ENCODE data around the gene RPP30.
"Not testable (repeated sequence)": the region's sequence is repeated elsewhere in the genome, so short reads cannot be mapped to it uniquely, and the experiment has no call there.

Gene RPP30

GRCh38 chr10:90917238-90917967, 45.6 kb downstream of the RPP30 start:
- no peak for DNase-seq (ENCODE audit: low read depth in 2 of 2)

- DNase-seq (ENCODE audit: low read depth in 2 of 2): no peak
These were observed 46.2 kb downstream of the RPP30 start for GRCh38 chr10:90917968-90918318.

GRCh38 chr10:90919683-90920574, 48.2 kb downstream of the RPP30 start:
- no peak for DNase-seq (ENCODE audit: low read depth in 2 of 2)

- no peak for DNase-seq (ENCODE audit: low read depth in 2 of 2)
These were observed 49.4 kb downstream of the RPP30 start, which contains the start of gene ANKRD1 for GRCh38 chr10:90920986-90921666. Gene ANKRD1 (minus strand): TSS chr10:90921087. CDS start chr10:90921027, 60 bp downstream.

- DNase-seq (ENCODE audit: low read depth in 2 of 2): no peak
These were observed 50.1 kb downstream of the RPP30 start for GRCh38 chr10:90921906-90922305.

- DNase-seq (ENCODE audit: low read depth in 2 of 2): no peak
These were observed 51.4 kb downstream of the RPP30 start for GRCh38 chr10:90923111-90923731.

GRCh38 chr10:90924552-90924951, 52.8 kb downstream of the RPP30 start:
- no peak for DNase-seq (ENCODE audit: low read depth in 2 of 2)

GRCh38 chr10:90925079-90926029, 53.6 kb downstream of the RPP30 start:
- DNase-seq (ENCODE audit: low read depth in 2 of 2): no peak

- no peak for DNase-seq (ENCODE audit: low read depth in 2 of 2)
These were observed 55.5 kb downstream of the RPP30 start for GRCh38 chr10:90927293-90927692.

GRCh38 chr10:90929179-90929578, 57.4 kb downstream of the RPP30 start:
- no peak for DNase-seq (ENCODE audit: low read depth in 2 of 2)

GRCh38 chr10:90930070-90930837, 58.5 kb downstream of the RPP30 start:
- DNase-seq (ENCODE audit: low read depth in 2 of 2): no peak

- DNase-seq (ENCODE audit: low read depth in 2 of 2): no peak
These were observed 59.4 kb downstream of the RPP30 start for GRCh38 chr10:90930971-90931871.

- DNase-seq (ENCODE audit: low read depth in 2 of 2): no peak
These were observed 64.0 kb downstream of the RPP30 start for GRCh38 chr10:90935581-90936275.

GRCh38 chr10:90936276-90936659, 64.5 kb downstream of the RPP30 start:
- no peak for DNase-seq (ENCODE audit: low read depth in 2 of 2)

GRCh38 chr10:90937645-90938258, 66.0 kb downstream of the RPP30 start:
- DNase-seq (ENCODE audit: low read depth in 2 of 2): no peak

- DNase-seq (ENCODE audit: low read depth in 2 of 2): no peak
These were observed 67.3 kb downstream of the RPP30 start for GRCh38 chr10:90939116-90939515.

- no peak for DNase-seq (ENCODE audit: low read depth in 2 of 2)
These were observed 67.9 kb downstream of the RPP30 start for GRCh38 chr10:90939648-90940047.

- DNase-seq (ENCODE audit: low read depth in 2 of 2): not testable (repeated sequence)
These were observed 71.2 kb downstream of the RPP30 start for GRCh38 chr10:90942980-90943379.

All from stimulated activated CD8-positive, alpha-beta memory T cell treated with anti-CD3 and anti-CD28 coated beads, Interleukin-15, amount 100 ng/mL, for 4 hours (primary cell).